IPS-15b (cell line): Measurements from ENCODE around the gene SLC6A13.

Experiments
- H3K27me3 ChIP-seq: one replicate; pipeline ENCODE4 v1.6.1; 2013; ENCODE audit warnings: low read length; ENCODE audit not compliant: control insufficient read depth, insufficient read depth
- H3K36me3 ChIP-seq: one replicate; pipeline ENCODE4 v1.6.1; 2013; ENCODE audit warnings: low read length; ENCODE audit not compliant: control insufficient read depth, insufficient read depth
- H3K4me1 ChIP-seq: one replicate; pipeline ENCODE4 v1.6.1; 2013; ENCODE audit warnings: mild to moderate bottlenecking, low read length; ENCODE audit not compliant: control insufficient read depth, insufficient read depth
- H3K4me3 ChIP-seq: one replicate; pipeline ENCODE4 v1.5.1; 2013; ENCODE audit warnings: low read depth, low read length
- H3K9ac ChIP-seq: one replicate; pipeline ENCODE4 v1.6.1; 2013; ENCODE audit warnings: low read depth, mild to moderate bottlenecking, low read length
- H3K9me3 ChIP-seq: one replicate; pipeline ENCODE4 v1.6.1; 2013; ENCODE audit warnings: mild to moderate bottlenecking, low read length; ENCODE audit not compliant: control insufficient read depth, insufficient read depth

Gene SLC6A13

GRCh38 chr12:179131-179884, 83.3 kb downstream of the SLC6A13 start:
- Histone ChIP-seq H3K36me3 (no peaks in the 10 kb centered on the region), H3K9me3 (no peaks in the 10 kb centered on the region), H3K27me3 (no peaks in the 10 kb centered on the region), H3K9ac (no peak overlapping the region), H3K4me3 (no peak overlapping the region), H3K4me1 (no peaks in the 10 kb centered on the region)

- Histone ChIP-seq H3K27me3 (no peaks in the 10 kb centered on the region), H3K36me3 (no peaks in the 10 kb centered on the region), H3K4me1 (no peaks in the 10 kb centered on the region), H3K4me3 (no peak overlapping the region), H3K9me3 (no peaks in the 10 kb centered on the region), H3K9ac (no peak overlapping the region)
These were observed 83.9 kb downstream of the SLC6A13 start for GRCh38 chr12:178829-179109.

GRCh38 chr12:177980-178828, 84.4 kb downstream of the SLC6A13 start:
- H3K9me3 ChIP-seq = no peaks in the 10 kb centered on the region
- H3K4me1 ChIP-seq = no peaks in the 10 kb centered on the region
- H3K4me3 ChIP-seq = no peak overlapping the region
- H3K36me3 ChIP-seq = no peaks in the 10 kb centered on the region
- no peak overlapping the region for H3K9ac ChIP-seq
- H3K27me3 ChIP-seq = no peaks in the 10 kb centered on the region

DNA sequence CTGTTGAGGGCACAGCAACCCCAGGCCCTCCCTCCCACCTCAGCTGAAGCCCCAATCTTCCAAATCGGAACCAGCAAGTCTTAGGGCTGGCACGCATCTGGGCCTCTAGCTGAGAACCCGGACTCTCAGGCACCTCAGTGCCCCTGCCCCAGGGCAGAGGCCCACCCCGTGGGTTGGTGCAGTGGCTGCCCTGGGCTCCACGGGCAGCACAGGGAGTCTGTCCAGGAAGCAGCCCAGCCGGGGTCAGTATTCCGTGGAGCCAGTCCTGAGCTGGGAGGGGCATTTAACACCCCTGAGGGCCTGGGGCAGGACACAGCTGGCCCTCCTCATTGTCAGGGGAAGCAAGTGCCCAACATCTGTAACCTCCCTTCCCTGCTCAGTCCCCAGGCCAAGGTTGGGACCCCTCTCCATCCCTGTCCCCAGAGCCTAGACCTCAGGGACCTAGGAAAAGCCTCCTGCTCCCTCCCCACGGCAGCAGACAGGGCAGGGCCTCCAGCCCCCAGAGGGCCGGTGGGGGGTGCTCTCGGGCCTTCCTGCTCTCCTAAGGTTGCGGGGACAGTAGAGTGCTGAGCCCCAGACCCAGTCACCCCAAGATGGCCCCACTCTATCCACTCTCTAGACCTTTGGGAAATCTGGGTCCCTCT, 85.2 kb downstream of the SLC6A13 start:
- no peak overlapping the region for H3K9ac ChIP-seq
- no peaks in the 10 kb centered on the region for H3K27me3 ChIP-seq
- no peaks in the 10 kb centered on the region for H3K4me1 ChIP-seq

GRCh38 chr12:176321-177181, 86.1 kb downstream of the SLC6A13 start:
- H3K27me3 ChIP-seq = no peaks in the 10 kb centered on the region
- no peaks in the 10 kb centered on the region for H3K9me3 ChIP-seq
- H3K4me3 ChIP-seq = no peak overlapping the region
- H3K36me3 ChIP-seq = no peaks in the 10 kb centered on the region
- H3K9ac ChIP-seq = no peak overlapping the region
- no peaks in the 10 kb centered on the region for H3K4me1 ChIP-seq

More for the DNA sequence above, 85.2 kb downstream of the SLC6A13 start:
- Histone ChIP-seq H3K36me3 (no peaks in the 10 kb centered on the region), H3K9me3 (no peaks in the 10 kb centered on the region), H3K4me3 (no peak overlapping the region)

DNA sequence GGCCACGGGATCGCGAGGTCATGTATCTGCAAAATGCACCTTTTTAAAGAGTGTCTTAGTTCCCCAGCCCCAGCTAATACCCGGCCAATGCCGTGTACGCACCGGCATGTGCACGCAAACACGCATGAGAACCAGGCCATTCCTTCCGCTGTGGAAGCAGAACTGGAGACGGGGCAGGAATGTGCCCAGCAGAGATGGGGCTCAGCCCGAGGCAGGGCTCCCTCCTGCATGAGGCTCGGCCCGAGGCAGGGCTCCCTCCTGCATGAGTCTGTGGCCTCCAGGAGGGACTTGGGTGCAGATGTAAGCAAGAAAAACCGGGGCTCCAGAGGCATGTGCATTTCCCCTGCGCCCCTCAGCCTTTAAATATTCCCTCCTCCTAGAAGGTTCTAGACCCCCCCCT, 86.9 kb downstream of the SLC6A13 start:
- no peak overlapping the region for H3K4me3 ChIP-seq
- H3K36me3 ChIP-seq = no peaks in the 10 kb centered on the region
- no peaks in the 10 kb centered on the region for H3K9me3 ChIP-seq
- no peaks in the 10 kb centered on the region for H3K27me3 ChIP-seq
- H3K4me1 ChIP-seq = no peaks in the 10 kb centered on the region
- no peak overlapping the region for H3K9ac ChIP-seq

DNA sequence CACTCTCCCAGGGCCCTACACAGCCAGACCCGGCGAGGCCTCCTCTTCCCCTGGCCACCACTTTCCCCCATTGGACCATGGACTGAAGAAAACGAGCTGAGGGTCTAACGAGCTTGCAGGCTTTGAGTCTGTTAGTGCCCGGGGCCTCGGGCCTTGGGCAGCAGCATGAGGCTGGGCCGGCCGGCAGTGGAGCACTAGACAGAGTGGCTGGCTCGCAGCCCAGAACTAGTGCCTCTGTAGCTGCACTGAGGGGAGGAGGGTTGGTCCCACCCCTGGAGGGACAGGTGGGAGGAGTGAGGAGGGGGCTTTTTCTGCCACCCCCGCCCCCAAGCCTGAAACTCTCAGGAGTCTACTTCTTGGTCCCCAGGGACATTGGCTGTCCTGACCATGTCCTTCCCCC, 87.4 kb downstream of the SLC6A13 start:
- no peaks in the 10 kb centered on the region for H3K36me3 ChIP-seq
- H3K4me1 ChIP-seq = no peaks in the 10 kb centered on the region

DNA sequence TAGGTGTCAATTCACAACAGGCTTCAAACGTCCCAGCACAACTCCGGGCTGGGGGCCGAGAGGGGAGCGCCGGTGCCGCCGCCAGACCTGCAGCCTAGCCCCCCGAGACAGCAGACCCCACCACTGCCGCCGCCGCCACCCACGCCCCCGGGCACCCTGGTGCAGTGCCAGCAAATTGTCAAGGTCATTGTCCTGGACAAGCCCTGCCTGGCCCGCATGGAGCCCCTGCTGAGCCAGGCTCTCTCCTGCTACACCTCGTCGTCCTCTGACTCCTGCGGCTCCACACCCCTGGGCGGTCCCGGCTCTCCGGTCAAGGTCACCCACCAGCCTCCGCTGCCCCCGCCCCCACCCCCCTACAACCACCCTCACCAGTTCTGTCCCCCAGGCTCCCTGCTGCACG, 88.0 kb downstream of the SLC6A13 start:
- Histone ChIP-seq H3K4me3 (no peak overlapping the region), H3K36me3 (no peaks in the 10 kb centered on the region), H3K9me3 (no peaks in the 10 kb centered on the region), H3K27me3 (no peaks in the 10 kb centered on the region), H3K4me1 (no peaks in the 10 kb centered on the region), H3K9ac (no peak overlapping the region)

More for the DNA sequence above, 87.4 kb downstream of the SLC6A13 start:
- no peaks in the 10 kb centered on the region for H3K9me3 ChIP-seq
- H3K4me3 ChIP-seq = no peak overlapping the region
- no peaks in the 10 kb centered on the region for H3K27me3 ChIP-seq
- H3K9ac ChIP-seq = no peak overlapping the region

DNA sequence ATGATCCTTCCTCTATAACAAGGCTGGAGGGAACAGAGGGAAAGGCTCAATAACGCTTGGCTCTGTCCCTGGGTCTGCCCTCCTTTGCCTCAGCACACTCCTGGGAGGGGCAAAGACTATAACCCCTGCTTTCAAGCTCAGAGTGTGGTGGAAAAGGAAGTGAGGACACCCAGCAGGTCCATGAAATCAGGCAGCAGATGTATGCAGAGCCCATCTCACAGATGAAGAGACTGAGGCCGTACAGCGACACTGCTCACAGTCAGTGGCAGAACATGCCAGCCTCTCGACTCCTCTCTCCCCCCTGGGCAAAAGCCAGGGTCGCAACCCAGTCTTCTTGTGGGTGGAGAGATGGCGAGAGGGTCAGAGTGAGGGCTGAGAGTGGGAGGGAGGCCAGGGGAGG, 88.5 kb downstream of the SLC6A13 start:
- no peak overlapping the region for H3K9ac ChIP-seq
- H3K36me3 ChIP-seq = no peaks in the 10 kb centered on the region
- H3K4me3 ChIP-seq = no peak overlapping the region
- H3K9me3 ChIP-seq = no peaks in the 10 kb centered on the region
- H3K27me3 ChIP-seq = no peaks in the 10 kb centered on the region
- H3K4me1 ChIP-seq = no peaks in the 10 kb centered on the region

- no peaks in the 10 kb centered on the region for H3K27me3 ChIP-seq
- no peak overlapping the region for H3K9ac ChIP-seq
- H3K4me1 ChIP-seq = no peaks in the 10 kb centered on the region
These were observed 89.9 kb downstream of the SLC6A13 start for GRCh38 chr12:172732-173161.

More at GRCh38 chr12:172732-173161, 89.9 kb downstream of the SLC6A13 start:
- Histone ChIP-seq H3K4me3 (no peak overlapping the region), H3K9me3 (no peaks in the 10 kb centered on the region), H3K36me3 (no peaks in the 10 kb centered on the region)
